ENCODE measurements around the gene RIPOR3.

Gene RIPOR3

DNA sequence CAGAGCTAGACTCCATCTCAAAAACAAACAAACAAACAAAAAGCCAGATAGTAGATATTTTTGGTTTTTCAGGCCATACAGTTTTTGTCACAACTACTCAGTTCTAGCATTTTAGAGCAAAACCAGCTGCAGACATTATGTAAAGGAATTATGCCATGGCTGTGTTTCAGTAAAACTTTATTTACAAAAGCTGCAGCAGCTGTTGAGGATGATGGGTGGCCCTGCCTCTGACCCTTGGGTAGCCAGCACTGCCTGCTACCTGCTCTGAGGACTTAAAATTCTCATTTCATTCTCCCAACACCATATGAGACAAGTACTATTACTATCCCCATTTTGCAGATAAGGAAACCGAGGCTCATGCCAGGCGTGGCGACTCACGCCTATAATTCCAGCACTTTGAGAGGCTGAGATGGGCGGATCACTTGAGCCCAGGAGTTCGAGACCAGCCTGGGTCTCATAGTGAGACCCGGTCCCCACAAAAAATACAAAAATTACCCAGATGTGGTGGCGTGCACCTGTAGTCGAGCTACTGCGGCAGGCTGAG is 56.3 kb downstream of the RIPOR3 start:
- TF ChIP-seq, protein P1, sequence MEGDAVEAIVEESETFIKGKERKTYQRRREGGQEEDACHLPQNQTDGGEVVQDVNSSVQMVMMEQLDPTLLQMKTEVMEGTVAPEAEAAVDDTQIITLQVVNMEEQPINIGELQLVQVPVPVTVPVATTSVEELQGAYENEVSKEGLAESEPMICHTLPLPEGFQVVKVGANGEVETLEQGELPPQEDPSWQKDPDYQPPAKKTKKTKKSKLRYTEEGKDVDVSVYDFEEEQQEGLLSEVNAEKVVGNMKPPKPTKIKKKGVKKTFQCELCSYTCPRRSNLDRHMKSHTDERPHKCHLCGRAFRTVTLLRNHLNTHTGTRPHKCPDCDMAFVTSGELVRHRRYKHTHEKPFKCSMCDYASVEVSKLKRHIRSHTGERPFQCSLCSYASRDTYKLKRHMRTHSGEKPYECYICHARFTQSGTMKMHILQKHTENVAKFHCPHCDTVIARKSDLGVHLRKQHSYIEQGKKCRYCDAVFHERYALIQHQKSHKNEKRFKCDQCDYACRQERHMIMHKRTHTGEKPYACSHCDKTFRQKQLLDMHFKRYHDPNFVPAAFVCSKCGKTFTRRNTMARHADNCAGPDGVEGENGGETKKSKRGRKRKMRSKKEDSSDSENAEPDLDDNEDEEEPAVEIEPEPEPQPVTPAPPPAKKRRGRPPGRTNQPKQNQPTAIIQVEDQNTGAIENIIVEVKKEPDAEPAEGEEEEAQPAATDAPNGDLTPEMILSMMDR (IDR thresholded peaks at IDR 0.05; ENCODE audit: extremely low read depth, missing control alignments): no peak
- DNase-seq (ENCODE audit: low spot score): no peak

DNA sequence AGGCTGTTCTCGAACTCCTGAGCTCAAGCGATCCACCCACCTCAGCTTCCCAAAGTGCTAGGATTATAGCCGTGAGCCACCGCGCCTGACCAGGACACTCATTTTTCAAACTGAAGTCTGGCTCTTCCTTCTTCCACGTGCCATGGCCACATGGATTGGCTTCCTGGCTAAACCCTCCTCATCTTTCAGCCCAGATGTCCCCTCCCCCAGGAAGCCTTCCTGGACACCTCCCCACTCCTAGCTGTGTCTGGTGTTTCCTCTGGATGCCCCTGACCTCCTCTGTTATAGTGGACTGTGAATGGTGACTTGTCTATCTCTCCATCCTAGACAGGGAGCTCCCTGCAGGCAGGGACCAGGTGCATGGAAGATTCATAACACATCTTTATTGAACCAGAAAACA is 57.2 kb downstream of the RIPOR3 start:
- DNase-seq (ENCODE audit: low spot score): no peak
- TF ChIP-seq, protein P1 (IDR thresholded peaks at IDR 0.05; ENCODE audit: extremely low read depth, missing control alignments): no peak

DNA sequence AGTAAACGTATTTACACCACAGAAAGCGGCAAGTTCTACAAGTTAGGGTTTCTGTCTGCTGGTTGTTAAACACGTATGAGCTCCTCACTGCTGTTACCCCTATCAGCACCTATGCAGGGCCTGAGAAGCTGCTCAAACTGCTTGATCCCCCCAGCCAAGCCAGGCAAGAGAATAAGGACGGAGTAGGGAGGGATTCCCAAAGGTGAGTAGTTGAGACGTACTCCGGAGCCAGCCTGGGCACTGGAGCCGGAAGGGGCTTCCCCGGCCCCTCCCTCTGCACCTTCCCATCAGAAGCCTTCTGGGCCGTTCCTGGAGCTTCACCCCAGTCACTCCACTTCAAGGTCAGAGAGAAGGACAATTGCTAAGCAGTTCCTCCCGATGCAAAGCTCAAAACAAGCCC is 58.0 kb downstream of the RIPOR3 start:
- TF ChIP-seq, protein P1 (IDR thresholded peaks at IDR 0.05; ENCODE audit: extremely low read depth, missing control alignments): no peak

DNA sequence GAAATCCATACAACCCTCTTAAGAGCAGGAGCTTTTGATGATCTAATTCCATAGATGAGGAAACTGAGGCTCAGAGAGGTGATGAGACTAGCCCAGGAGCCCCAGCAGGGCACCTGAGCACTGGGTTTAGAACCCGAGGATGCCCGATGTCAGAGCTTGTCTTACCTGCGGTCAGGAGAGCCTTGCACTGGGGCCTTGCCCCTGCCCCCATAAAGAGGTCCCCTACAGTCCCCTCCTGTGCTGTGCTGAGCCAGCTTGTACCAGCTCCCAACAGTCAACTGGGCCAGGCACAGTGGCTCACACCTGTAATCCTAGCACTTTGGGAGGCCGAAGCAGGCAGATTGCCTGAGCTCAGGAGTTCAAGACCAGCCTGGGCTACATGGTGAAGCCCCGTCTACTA is 58.6 kb downstream of the RIPOR3 start:
- TF ChIP-seq, protein P1 (IDR thresholded peaks at IDR 0.05; ENCODE audit: extremely low read depth, missing control alignments): no peak
- DNase-seq (ENCODE audit: low spot score): no peak

More for the DNA sequence above, 58.0 kb downstream of the RIPOR3 start:
- DNase-seq (ENCODE audit: low spot score): no peak

DNA sequence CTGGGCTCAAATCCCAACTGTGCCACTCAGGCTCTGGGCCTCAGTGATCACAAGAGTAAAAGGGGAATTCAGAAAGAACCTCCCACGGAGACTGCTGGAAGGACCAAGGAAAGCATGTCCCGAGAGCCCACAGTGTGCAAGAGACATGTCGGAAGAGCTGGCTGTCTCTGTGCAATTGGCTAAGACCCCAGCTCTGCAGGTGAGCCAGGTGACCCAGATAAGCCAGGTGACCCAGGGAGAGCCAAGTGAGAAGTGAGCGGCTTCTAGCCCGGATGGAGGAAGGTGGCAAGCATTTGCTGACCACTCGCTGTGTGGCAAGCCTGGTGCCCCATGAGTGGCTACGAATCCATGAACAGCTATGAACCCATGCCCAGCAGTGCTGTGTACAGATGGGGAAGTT is 59.1 kb downstream of the RIPOR3 start:
- no peak for DNase-seq (ENCODE audit: low spot score)
- TF ChIP-seq, protein P1 (IDR thresholded peaks at IDR 0.05; ENCODE audit: extremely low read depth, missing control alignments): no peak

DNA sequence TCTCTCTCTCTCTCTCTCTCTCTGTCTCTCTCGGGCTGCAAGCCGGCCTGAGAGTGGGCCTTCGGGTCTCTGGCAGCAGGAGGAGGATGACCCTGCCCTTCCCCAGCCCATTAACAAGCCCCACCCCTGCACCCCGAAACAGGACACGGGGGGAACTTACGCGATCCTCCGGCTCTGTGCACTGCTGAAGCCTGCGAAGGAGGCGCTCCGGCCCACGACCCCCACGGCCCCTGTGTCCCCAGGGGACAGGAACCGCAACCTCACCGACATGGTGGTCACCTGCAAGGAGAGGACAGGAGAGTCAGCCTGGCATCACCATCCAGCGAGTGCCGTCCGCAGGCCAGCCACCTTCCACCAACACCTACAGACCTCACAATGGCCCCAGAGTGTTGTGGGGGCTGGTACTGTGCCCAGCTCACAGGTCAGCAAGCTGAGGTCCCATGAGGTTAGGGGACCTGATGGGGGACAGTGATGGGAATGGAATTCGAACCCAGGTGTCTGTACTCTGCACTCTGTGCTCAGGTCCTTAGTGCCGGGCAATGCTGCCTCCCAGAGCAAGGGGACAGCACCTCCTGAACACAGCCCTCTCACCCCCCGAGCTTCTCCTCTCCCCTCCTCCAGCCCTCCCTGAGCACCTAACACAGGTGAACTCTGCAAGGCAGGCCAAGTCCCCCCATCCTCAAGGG is 60.6 kb downstream of the RIPOR3 start:
- TF ChIP-seq, protein P1 (IDR thresholded peaks at IDR 0.05; ENCODE audit: extremely low read depth, missing control alignments): no peak
- DNase-seq (ENCODE audit: low spot score): no peak

DNA sequence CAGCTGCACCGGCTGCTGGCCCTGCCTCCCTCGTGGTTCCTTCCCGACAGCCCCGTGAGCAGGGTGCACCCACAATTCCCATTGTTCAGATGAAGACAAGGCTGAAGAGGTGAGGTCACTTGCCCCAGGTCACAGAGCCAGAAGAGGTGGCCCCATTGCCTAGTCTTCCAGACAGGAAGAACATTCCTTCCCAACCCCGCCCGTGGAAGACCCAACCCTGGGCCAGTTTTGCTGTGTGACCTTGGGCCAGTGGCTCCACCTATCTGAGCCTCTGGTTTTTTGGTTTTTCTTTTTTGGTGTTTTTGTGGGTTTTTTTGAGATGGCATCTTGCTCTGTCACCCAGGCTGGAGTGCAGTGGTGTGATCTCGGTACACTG is 61.7 kb downstream of the RIPOR3 start:
- TF ChIP-seq, protein P1 (IDR thresholded peaks at IDR 0.05; ENCODE audit: extremely low read depth, missing control alignments): no peak
- DNase-seq (ENCODE audit: low spot score): no peak

Measured in GM20000 (cell line).